ENCODE data around the gene CDK5RAP2. TPM values are rescaled to one million over a fixed set of nuclear protein-coding genes. Genes with fewer than 3 reads are reported as not detected.

Gene CDK5RAP2
- total RNA-seq, 4 donors from 2014 or later: 57.4 to 86.3 (median 70.3) TPM

- Histone ChIP-seq H3K4me1 (peaks cover 6 to 10% of the 10 kb centered on the region in 2 donors), H3K9me3 (no peaks in the 10 kb centered on the region), H3K36me3 (peaks cover 0 to 18% of the 10 kb centered on the region in 2 donors), H3K27ac (no peak overlapping the region), H3K4me3 (no peak overlapping the region), H3K27me3 (no peaks in the 10 kb centered on the region)
- TF ChIP-seq POLR2A (IDR thresholded peaks at IDR 0.05): no peak
- TF ChIP-seq, protein P1, sequence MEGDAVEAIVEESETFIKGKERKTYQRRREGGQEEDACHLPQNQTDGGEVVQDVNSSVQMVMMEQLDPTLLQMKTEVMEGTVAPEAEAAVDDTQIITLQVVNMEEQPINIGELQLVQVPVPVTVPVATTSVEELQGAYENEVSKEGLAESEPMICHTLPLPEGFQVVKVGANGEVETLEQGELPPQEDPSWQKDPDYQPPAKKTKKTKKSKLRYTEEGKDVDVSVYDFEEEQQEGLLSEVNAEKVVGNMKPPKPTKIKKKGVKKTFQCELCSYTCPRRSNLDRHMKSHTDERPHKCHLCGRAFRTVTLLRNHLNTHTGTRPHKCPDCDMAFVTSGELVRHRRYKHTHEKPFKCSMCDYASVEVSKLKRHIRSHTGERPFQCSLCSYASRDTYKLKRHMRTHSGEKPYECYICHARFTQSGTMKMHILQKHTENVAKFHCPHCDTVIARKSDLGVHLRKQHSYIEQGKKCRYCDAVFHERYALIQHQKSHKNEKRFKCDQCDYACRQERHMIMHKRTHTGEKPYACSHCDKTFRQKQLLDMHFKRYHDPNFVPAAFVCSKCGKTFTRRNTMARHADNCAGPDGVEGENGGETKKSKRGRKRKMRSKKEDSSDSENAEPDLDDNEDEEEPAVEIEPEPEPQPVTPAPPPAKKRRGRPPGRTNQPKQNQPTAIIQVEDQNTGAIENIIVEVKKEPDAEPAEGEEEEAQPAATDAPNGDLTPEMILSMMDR (IDR thresholded peaks at IDR 0.05 in 4 of 5, conservative IDR thresholded peaks at IDR 0.05 in 1 of 5): no peak
- in situ Hi-C loops (cut with MboI; ENCODE audit: low sequenced_read_pairs in 4 of 4) (no loop called here), intact Hi-C loops (cut with DNase I; ENCODE audit: low total_unique reads) (no loop called here)
- DNase-seq (no peak), ATAC-seq (no peak)
Observed at GRCh38 chr9:120561709-120562108, 18.3 kb downstream of the CDK5RAP2 start.

GRCh38 chr9:120559546-120559945 lies 20.4 kb downstream of the CDK5RAP2 start:
- DNase-seq (no peak), ATAC-seq (no peak)
- Histone ChIP-seq H3K4me3 (no peak overlapping the region), H3K4me1 (peaks cover 6 to 10% of the 10 kb centered on the region in 2 donors), H3K27ac (peak overlapping the region in 2 of 4 donors; percentile 74 to 85), H3K27me3 (no peaks in the 10 kb centered on the region), H3K9me3 (no peaks in the 10 kb centered on the region), H3K36me3 (peaks cover 0 to under 1% of the 10 kb centered on the region in 2 donors)
- intact Hi-C loops (cut with DNase I; ENCODE audit: low total_unique reads) (no loop called here), in situ Hi-C loops (cut with MboI; ENCODE audit: low sequenced_read_pairs in 4 of 4) (no loop called here)
- TF ChIP-seq, protein P1 (IDR thresholded peaks at IDR 0.05 in 4 of 5, conservative IDR thresholded peaks at IDR 0.05 in 1 of 5): no peak
- no peak for TF ChIP-seq POLR2A (IDR thresholded peaks at IDR 0.05)

GRCh38 chr9:120558454-120558853 lies 21.5 kb downstream of the CDK5RAP2 start:
- H3K27me3 ChIP-seq: no peaks in the 10 kb centered on the region
- H3K36me3 ChIP-seq: no peaks in the 10 kb centered on the region
- H3K9me3 ChIP-seq: no peaks in the 10 kb centered on the region
- H3K27ac ChIP-seq: peak overlapping the region; percentile 70 to 85 (median 78)
- peak; percentile 63 to 80 for DNase-seq
- H3K4me1 ChIP-seq: peaks cover 6 to 10% of the 10 kb centered on the region in 2 donors
- intact Hi-C loops (cut with DNase I; ENCODE audit: low total_unique reads): no loop called here
- no peak overlapping the region for H3K4me3 ChIP-seq
- TF ChIP-seq, protein P1 (IDR thresholded peaks at IDR 0.05 in 4 of 5, conservative IDR thresholded peaks at IDR 0.05 in 1 of 5): no peak
- no peak for TF ChIP-seq POLR2A (IDR thresholded peaks at IDR 0.05)
- in situ Hi-C loops (cut with MboI; ENCODE audit: low sequenced_read_pairs in 4 of 4): no loop called here
- peak; percentile 89 to 96 for ATAC-seq

GRCh38 chr9:120557205-120557604 lies 22.8 kb downstream of the CDK5RAP2 start:
- intact Hi-C loops (cut with DNase I; ENCODE audit: low total_unique reads) (no loop called here), in situ Hi-C loops (cut with MboI; ENCODE audit: low sequenced_read_pairs in 4 of 4) (no loop called here)
- no peaks in the 10 kb centered on the region for H3K9me3 ChIP-seq
- TF ChIP-seq POLR2A (IDR thresholded peaks at IDR 0.05): no peak
- TF ChIP-seq, protein P1 (IDR thresholded peaks at IDR 0.05 in 4 of 5, conservative IDR thresholded peaks at IDR 0.05 in 1 of 5): no peak
- no peak for DNase-seq
- no peaks in the 10 kb centered on the region for H3K36me3 ChIP-seq
- H3K27ac ChIP-seq: peak overlapping the region; percentile 26 to 85 (median 72)
- H3K4me3 ChIP-seq: no peak overlapping the region
- peaks cover 6 to 10% of the 10 kb centered on the region in 2 donors for H3K4me1 ChIP-seq
- peak in 1 of 2 donors; percentile 12 for ATAC-seq
- no peaks in the 10 kb centered on the region for H3K27me3 ChIP-seq

DNA sequence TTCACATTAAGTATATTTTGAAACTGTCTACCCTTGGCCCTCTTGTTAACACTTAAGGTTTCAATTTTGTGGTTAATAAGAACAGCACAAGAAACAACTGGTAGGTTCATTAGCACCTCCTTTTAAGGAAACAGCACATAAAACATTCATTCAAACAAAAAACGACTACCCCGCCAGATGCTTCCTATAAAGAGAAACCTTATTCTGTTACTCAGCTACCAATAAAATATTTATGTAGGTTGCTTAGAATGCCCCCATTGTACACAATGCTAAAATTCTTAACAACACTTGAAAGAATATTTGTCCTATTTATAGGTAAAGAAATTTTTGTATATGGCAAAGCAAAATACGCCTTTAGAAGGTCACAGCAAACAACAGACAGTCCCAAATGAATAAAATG lies 23.2 kb downstream of the CDK5RAP2 start:
- intact Hi-C loops (cut with DNase I; ENCODE audit: low total_unique reads) (no loop called here), in situ Hi-C loops (cut with MboI; ENCODE audit: low sequenced_read_pairs in 4 of 4) (no loop called here)
- TF ChIP-seq POLR2A (IDR thresholded peaks at IDR 0.05): no peak
- TF ChIP-seq, protein P1 (IDR thresholded peaks at IDR 0.05 in 4 of 5, conservative IDR thresholded peaks at IDR 0.05 in 1 of 5): no peak
- DNase-seq (no peak), ATAC-seq (no peak)
- no peaks in the 10 kb centered on the region for H3K36me3 ChIP-seq
- H3K9me3 ChIP-seq: no peaks in the 10 kb centered on the region
- H3K27ac ChIP-seq: peak overlapping the region in 3 of 4 donors; percentile 70 to 85 (median 74)
- H3K4me1 ChIP-seq: peaks cover 6 to 10% of the 10 kb centered on the region in 2 donors
- H3K4me3 ChIP-seq: no peak overlapping the region
- no peaks in the 10 kb centered on the region for H3K27me3 ChIP-seq
